Measurements from ENCODE around the gene CCL20. TPM values are rescaled to one million over a fixed set of nuclear protein-coding genes. Genes with fewer than 3 reads are reported as not detected.
A peak's percentile ranks its signal among the peaks of the same experiment; 100 is the strongest.
"Not testable (repeated sequence)": the region's sequence is repeated elsewhere in the genome, so short reads cannot be mapped to it uniquely, and the experiment has no call there.

Gene CCL20
- total and polyA plus RNA-seq, 8 donors: 1.8 to 75.8 (median 11.6) TPM; not detected in 2

DNA sequence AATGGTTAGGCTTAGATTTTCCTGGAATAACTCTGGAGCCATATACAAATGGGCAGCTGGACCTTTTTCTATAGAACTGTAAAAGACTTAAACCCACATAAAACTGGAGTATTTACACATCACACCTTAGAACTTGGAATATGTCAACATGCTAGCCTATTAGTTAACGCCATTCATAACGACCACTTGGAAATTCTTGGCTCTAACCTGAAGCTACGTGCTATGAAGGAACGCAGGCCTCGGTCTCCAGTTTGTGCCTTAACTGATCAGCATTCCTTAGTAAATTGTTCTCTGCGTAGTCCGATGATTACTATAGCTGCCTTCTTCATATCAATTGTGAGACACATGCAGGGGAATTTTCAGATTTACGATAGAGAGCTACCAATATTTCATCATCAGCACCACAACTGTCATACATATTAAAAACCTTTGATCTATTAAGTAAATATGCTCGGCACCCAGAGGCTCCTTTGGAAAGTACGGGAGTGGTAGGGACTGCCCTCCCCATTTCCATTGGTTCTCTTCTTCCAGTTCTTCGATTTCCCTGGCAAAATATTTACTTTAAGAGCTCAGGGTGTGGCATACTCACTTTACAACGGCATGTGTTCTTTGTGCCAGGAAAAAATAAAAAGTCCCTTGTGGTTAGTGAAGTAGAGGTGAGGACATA, 17.5 kb upstream of the CCL20 start:
- no peaks in the 10 kb centered on the region for H3K36me3 ChIP-seq
- TF ChIP-seq POLR2AphosphoS5 (IDR thresholded peaks at IDR 0.05) (peak in 1 of 3 donors; percentile 30), POLR2A (IDR thresholded peaks at IDR 0.05) (no peak)
- intact Hi-C loops (cut with DNase I; ENCODE audit: low total_unique reads): no loop called here
- no peaks in the 10 kb centered on the region for H3K27me3 ChIP-seq
- H3K4me3 ChIP-seq: no peak overlapping the region
- peaks cover 0 to 4% (median 2%) of the 10 kb centered on the region in 4 donors for H3K4me1 ChIP-seq
- H3K27ac ChIP-seq: peak overlapping the region; percentile 24 to 78 (median 73)
- WGBS, 5 donors: 21 to 47% (median 30%) methylated on average over 12 of the region's 12 CpGs
- DNase-seq: peak in 1 of 2 donors; percentile 54
- no peaks in the 10 kb centered on the region for H3K9me3 ChIP-seq

DNA sequence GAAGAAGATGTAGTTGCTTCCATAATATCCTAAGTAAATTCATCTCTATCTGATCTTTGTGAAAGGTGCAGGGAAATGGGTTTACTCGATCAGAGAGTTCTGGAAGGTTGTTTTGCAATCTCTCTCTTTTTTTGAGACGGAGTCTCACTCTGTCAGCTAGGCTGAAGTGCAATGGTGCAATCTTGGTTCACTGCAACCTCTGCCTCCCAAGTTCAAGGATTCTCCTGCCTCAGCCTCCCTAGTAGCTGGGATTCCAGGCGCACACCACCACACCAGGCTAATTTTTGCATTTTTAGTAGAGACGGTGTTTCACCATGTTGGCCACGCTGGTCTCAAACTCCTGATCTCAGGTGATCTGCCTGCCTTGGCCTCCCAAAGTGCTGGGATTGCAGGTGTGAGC, 16.9 kb upstream of the CCL20 start:
- H3K27me3 ChIP-seq; H3K4me3 ChIP-seq; DNase-seq; H3K4me1 ChIP-seq; intact Hi-C loops (cut with DNase I; ENCODE audit: low total_unique reads); H3K36me3 ChIP-seq; H3K9me3 ChIP-seq: not testable (repeated sequence)
- 68 to 79% (median 71%) methylated on average over 5 of the region's 5 CpGs for WGBS, 5 donors
- H3K27ac ChIP-seq: peak overlapping the region in 4 of 5 donors; percentile 44 to 77 (median 64)

DNA sequence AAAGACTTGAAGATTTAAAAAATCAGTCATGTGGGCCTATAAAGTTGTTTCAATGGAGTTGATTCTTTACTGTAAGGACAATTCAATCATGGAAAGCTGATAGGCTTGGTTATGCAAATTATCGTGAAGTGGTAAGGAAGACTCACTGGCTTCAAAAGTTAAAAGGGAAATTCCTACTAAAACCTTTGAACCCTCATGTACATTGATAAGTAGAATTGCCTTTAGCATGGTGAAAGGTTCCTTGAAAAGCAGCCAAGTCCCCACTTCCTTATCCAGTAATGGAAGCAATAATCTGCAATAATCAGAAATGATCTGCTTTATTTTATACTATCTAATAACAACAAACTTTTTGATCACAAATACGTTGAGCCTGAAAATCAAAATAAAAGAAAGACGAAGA, 14.4 kb upstream of the CCL20 start:
- WGBS, 5 donors: 26 to 59% (median 35%) methylated on average over 3 of the region's 3 CpGs
- H3K27ac ChIP-seq: peak overlapping the region in 2 of 5 donors; percentile 63 to 69
- TF ChIP-seq, protein P1, sequence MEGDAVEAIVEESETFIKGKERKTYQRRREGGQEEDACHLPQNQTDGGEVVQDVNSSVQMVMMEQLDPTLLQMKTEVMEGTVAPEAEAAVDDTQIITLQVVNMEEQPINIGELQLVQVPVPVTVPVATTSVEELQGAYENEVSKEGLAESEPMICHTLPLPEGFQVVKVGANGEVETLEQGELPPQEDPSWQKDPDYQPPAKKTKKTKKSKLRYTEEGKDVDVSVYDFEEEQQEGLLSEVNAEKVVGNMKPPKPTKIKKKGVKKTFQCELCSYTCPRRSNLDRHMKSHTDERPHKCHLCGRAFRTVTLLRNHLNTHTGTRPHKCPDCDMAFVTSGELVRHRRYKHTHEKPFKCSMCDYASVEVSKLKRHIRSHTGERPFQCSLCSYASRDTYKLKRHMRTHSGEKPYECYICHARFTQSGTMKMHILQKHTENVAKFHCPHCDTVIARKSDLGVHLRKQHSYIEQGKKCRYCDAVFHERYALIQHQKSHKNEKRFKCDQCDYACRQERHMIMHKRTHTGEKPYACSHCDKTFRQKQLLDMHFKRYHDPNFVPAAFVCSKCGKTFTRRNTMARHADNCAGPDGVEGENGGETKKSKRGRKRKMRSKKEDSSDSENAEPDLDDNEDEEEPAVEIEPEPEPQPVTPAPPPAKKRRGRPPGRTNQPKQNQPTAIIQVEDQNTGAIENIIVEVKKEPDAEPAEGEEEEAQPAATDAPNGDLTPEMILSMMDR (IDR thresholded peaks at IDR 0.05): no peak
- TF ChIP-seq EP300 (IDR thresholded peaks at IDR 0.05): no peak
- peak in 2 of 3 donors; percentile 20 to 55 for TF ChIP-seq POLR2AphosphoS5 (IDR thresholded peaks at IDR 0.05)
- TF ChIP-seq POLR2A (IDR thresholded peaks at IDR 0.05): no peak
- H3K4me1 ChIP-seq: peaks cover 0 to 4% (median 2%) of the 10 kb centered on the region in 4 donors
- H3K4me3 ChIP-seq: no peak overlapping the region
- intact Hi-C loops (cut with DNase I; ENCODE audit: low total_unique reads): no loop called here
- no peaks in the 10 kb centered on the region for H3K27me3 ChIP-seq
- H3K36me3 ChIP-seq: no peaks in the 10 kb centered on the region
- H3K9me3 ChIP-seq: no peaks in the 10 kb centered on the region
- peak; percentile 35 to 54 for DNase-seq

DNA sequence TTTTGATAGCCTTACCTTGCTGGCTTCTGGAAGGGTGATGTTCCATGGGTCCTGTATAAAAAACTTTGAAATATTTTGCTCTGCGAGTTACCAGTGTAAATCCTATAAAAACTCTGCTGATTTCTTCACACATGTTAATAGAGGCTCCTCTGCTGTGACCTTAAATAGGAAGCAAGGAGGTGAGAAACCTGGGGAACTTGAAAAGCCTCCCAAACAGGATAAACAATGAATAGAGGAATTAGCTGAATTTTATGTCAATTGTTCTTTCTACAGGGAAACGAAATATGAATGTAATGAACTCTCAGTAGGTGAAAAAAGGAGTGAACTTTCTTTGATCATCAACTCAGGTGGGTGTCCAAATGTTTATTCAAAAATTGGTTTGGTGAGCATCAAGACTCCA, 10.8 kb upstream of the CCL20 start:
- Histone ChIP-seq H3K27ac (no peak overlapping the region), H3K36me3 (no peaks in the 10 kb centered on the region), H3K4me1 (peaks cover 0 to 4% (median 0%) of the 10 kb centered on the region in 4 donors), H3K27me3 (no peaks in the 10 kb centered on the region), H3K4me3 (no peak overlapping the region), H3K9me3 (no peaks in the 10 kb centered on the region)
- DNase-seq: no peak
- TF ChIP-seq POLR2A (IDR thresholded peaks at IDR 0.05) (no peak), EP300 (IDR thresholded peaks at IDR 0.05) (no peak), POLR2AphosphoS5 (IDR thresholded peaks at IDR 0.05) (no peak)
- TF ChIP-seq, protein P1 (IDR thresholded peaks at IDR 0.05): no peak
- 51 to 55% (median 51%) methylated on average over 2 of the region's 2 CpGs for whole genome bisulfite sequencing, 5 donors
- intact Hi-C loops (cut with DNase I; ENCODE audit: low total_unique reads): no loop called here

DNA sequence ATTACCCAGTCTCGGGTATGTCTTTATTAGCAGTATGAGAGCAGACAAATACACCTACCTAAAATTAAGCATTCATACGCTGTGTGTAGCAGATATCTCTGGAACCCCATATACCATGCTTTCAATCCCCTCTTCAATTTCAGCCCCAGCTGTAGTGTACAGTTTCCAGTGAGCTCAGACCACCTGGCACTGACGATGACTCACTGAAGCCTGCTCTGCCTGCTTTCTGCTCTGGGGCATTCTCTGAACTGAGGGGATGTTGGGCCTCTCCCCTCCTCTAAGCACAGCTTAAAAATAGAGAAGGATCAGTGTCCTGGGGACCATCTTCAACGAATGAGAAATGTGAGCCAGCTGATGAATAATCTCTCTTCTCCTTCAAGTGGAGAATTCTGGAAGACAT, 8.7 kb upstream of the CCL20 start:
- WGBS, 5 donors: 84 to 94% (median 84%) methylated on average over 4 of the region's 4 CpGs
- Histone ChIP-seq H3K27me3 (no peaks in the 10 kb centered on the region), H3K27ac (no peak overlapping the region), H3K9me3 (no peaks in the 10 kb centered on the region), H3K4me3 (no peak overlapping the region), H3K36me3 (no peaks in the 10 kb centered on the region), H3K4me1 (no peaks in the 10 kb centered on the region)
- intact Hi-C loops (cut with DNase I; ENCODE audit: low total_unique reads): no loop called here
- DNase-seq: no peak
- no peak for TF ChIP-seq POLR2A (IDR thresholded peaks at IDR 0.05)
- TF ChIP-seq, protein P1 (IDR thresholded peaks at IDR 0.05): no peak
- TF ChIP-seq EP300 (IDR thresholded peaks at IDR 0.05): no peak
- no peak for TF ChIP-seq POLR2AphosphoS5 (IDR thresholded peaks at IDR 0.05)
